PC-3 (cell line): Measurements from ENCODE around the gene PPEF2. TPM values are rescaled to one million over a fixed set of nuclear protein-coding genes. Genes with fewer than 3 reads are reported as not detected.
A peak's percentile ranks its signal among the peaks of the same experiment; 100 is the strongest.

Source experiments
- ATAC-seq: fragments of 200-7000 bp; cut with Tn5 transposase; 2 replicates; pipeline ENCODE4 v1.9.1; 2020; ENCODE audit warnings: mild to moderate bottlenecking, moderate library complexity
- BruUV-seq: library from RNA; stranded (reverse); fragments of 400-500 nt; replicated peaks from 2 replicates; lab custom pipeline; 2021; lab: Mats Ljungman, UMichigan
- CTCF ChIA-PET: fragments of 300-600 bp; sonication (Branson Sonifier 250); formaldehyde crosslinking; loops from one replicate; lab custom pipeline; 2022; ENCODE audit warnings: antibody characterized with exemption; lab: Charles Lee
- POLR2A ChIA-PET: fragments of 300-600 bp; sonication (Branson Sonifier 250); formaldehyde crosslinking; loops from one replicate; lab custom pipeline; 2022; ENCODE audit warnings: antibody characterized with exemption; ENCODE audit not compliant: unreplicated experiment; lab: Charles Lee
- DNase-seq: peaks from one replicate; pipeline ENCODE4 v3.0.0-alpha.2; 2015
- H2AFZ ChIP-seq: fragments of 300-600 bp; sonication (generic); 2 replicates; pipeline ENCODE4 v1.6.0; 2016; ENCODE audit warnings: antibody characterized with exemption, low read length
- H3F3A ChIP-seq: fragments of 300-600 bp; sonication (generic); one replicate; pipeline ENCODE4 v1.6.0; 2017; ENCODE audit warnings: antibody characterized with exemption, low read length, control low read depth, mild to moderate bottlenecking; ENCODE audit not compliant: unreplicated experiment
- H3K27ac ChIP-seq: fragments of 300-600 bp; sonication (generic); 2 replicates; pipeline ENCODE4 v1.5.1; 2016; ENCODE audit warnings: mild to moderate bottlenecking, low read length
- H3K27me3 ChIP-seq: fragments of 300-600 bp; sonication (generic); 2 replicates; pipeline ENCODE4 v1.6.1; 2016; ENCODE audit warnings: low read length, mixed read lengths
- H3K36me3 ChIP-seq: fragments of 300-600 bp; sonication (generic); 2 replicates; pipeline ENCODE4 v1.6.1; 2016; ENCODE audit warnings: low read depth, mixed run types, low read length, mixed read lengths
- H3K4me1 ChIP-seq: fragments of 300-600 bp; sonication (generic); 2 replicates; pipeline ENCODE4 v1.5.1; 2016; ENCODE audit warnings: low read length; ENCODE audit not compliant: insufficient read depth
- H3K4me2 ChIP-seq: fragments of 300-600 bp; sonication (generic); 2 replicates; pipeline ENCODE4 v1.6.0; 2016; ENCODE audit warnings: low read length
- H3K4me3 ChIP-seq: fragments of 300-600 bp; sonication (generic); 2 replicates; pipeline ENCODE4 v1.5.1; 2016; ENCODE audit warnings: mild to moderate bottlenecking, low read length, mixed read lengths
- H3K79me2 ChIP-seq: fragments of 300-600 bp; sonication (generic); 2 replicates; pipeline ENCODE4 v1.6.1; 2017; ENCODE audit warnings: low read length, mixed read lengths
- H3K9ac ChIP-seq: fragments of 300-600 bp; sonication (generic); 2 replicates; pipeline ENCODE4 v1.6.0; 2016; ENCODE audit warnings: mild to moderate bottlenecking, low read length
- H3K9me2 ChIP-seq: fragments of 300-600 bp; sonication (generic); replicated peaks from 2 replicates; pipeline ENCODE4 v1.6.1; 2016; ENCODE audit warnings: mixed run types, low read length, mixed read lengths
- H3K9me3 ChIP-seq: fragments of 300-600 bp; sonication (generic); 2 replicates; pipeline ENCODE4 v1.6.1; 2016; ENCODE audit warnings: low read length, mixed read lengths
- H4K20me1 ChIP-seq: fragments of 300-600 bp; sonication (generic); 2 replicates; pipeline ENCODE4 v1.6.1; 2016; ENCODE audit warnings: low read length, mixed read lengths
- EZH2 ChIP-seq: fragments of 300-600 bp; sonication (generic); IDR thresholded peaks from one replicate; pipeline ENCODE4 v1.6.1; 2017; ENCODE audit warnings: antibody characterized with exemption, mild to moderate bottlenecking, low read length; ENCODE audit not compliant: unreplicated experiment
- EZH2phosphoT487 ChIP-seq: fragments of 300-600 bp; sonication (generic); IDR thresholded peaks from 2 replicates; pipeline ENCODE4 v1.6.1; 2018; ENCODE audit warnings: mild to moderate bottlenecking, antibody characterized with exemption, low read length, borderline replicate concordance
- intact Hi-C: fragments of 100-400 bp; cut with micrococcal nuclease; formaldehyde crosslinking; loops from 2 replicates; pipeline ENCODE4 v1.9.0; 2023
- total RNA-seq: library from RNA; depleted of rRNA; stranded (reverse); fragments of >200 nt; gene quantifications from 2 replicates; pipeline ENCODE4 v1.2.3, GENCODE V29; 2014
- TF ChIP-seq, protein P1 (sequence below): fragments of 300-600 bp; sonication (generic); conservative IDR thresholded peaks from 2 replicates; pipeline ENCODE4 v1.5.1; 2017; ENCODE audit warnings: antibody characterized with exemption, low read depth, mild to moderate bottlenecking, low read length

PPEF2 gene
- total RNA-seq, 1 experiment from 2014 or later, result 0.04 TPM

DNA sequence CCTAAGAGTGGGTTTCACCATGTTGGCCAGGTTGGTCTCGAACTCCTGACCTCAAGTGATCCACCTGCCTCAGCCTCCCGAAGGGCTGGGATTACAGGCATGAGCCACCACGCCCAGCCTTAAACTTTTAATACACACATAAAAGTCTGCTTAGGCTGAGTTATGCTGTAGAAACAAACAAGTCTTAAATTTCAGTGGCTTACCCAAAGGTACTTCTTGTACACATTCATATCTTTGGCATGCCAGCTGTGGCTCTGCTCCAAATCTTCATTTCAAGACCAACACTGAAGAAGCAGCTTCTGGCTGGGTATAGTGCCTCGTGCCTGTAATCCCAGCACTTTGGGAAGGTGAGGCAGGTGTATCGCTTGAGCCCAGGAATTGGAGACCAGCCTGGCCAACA is 80.3 kb downstream of the PPEF2 start:
- DNase-seq, result peak; percentile 72
- H4K20me1 ChIP-seq, result no peaks in the 10 kb centered on the region
- no peak overlapping the region for H3K4me2 ChIP-seq
- no peaks in the 10 kb centered on the region for H3K36me3 ChIP-seq
- no peak overlapping the region for H2AFZ ChIP-seq
- no peaks in the 10 kb centered on the region for H3K4me1 ChIP-seq
- peak; percentile 85 for ATAC-seq
- intact Hi-C loops, result loop anchor here (2.0 kb wide), 1 partner anchor 25 kb away; no protein-coding TSS in a partner anchor
- no peak overlapping the region for H3K4me3 ChIP-seq
- no peaks in the 10 kb centered on the region for H3K79me2 ChIP-seq
- H3F3A ChIP-seq, result no peaks in the 10 kb centered on the region
- H3K9me2 ChIP-seq, result no peaks in the 10 kb centered on the region
- CTCF ChIA-PET, result no interaction called here
- H3K9ac ChIP-seq, result no peak overlapping the region
- BruUV-seq, result no TSS peak
- POLR2A ChIA-PET, result no interaction called here
- no peak overlapping the region for H3K27ac ChIP-seq
- H3K9me3 ChIP-seq, result no peaks in the 10 kb centered on the region
- no peak for TF ChIP-seq EZH2
- no peak for TF ChIP-seq EZH2phosphoT487
- TF ChIP-seq, protein P1, sequence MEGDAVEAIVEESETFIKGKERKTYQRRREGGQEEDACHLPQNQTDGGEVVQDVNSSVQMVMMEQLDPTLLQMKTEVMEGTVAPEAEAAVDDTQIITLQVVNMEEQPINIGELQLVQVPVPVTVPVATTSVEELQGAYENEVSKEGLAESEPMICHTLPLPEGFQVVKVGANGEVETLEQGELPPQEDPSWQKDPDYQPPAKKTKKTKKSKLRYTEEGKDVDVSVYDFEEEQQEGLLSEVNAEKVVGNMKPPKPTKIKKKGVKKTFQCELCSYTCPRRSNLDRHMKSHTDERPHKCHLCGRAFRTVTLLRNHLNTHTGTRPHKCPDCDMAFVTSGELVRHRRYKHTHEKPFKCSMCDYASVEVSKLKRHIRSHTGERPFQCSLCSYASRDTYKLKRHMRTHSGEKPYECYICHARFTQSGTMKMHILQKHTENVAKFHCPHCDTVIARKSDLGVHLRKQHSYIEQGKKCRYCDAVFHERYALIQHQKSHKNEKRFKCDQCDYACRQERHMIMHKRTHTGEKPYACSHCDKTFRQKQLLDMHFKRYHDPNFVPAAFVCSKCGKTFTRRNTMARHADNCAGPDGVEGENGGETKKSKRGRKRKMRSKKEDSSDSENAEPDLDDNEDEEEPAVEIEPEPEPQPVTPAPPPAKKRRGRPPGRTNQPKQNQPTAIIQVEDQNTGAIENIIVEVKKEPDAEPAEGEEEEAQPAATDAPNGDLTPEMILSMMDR, result no peak
- no peaks in the 10 kb centered on the region for H3K27me3 ChIP-seq

DNA sequence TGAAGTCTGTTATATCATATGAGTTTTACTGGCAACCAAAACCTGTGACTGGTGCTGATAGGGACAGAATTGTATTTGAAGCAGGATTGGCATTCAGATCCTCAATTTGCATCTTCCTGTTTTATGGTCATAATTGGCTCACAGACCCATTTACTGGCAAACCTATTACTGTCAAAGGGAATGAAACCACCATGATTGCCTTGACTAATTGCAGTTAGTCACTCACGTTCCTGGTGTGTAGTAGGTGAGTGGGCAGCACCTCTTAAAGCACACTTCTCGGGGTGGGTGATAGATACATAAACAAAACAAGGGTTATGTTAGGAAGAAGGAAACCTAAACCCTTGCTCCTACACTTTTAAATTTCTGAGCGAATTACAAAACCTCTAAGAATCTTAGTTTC is 81.0 kb downstream of the PPEF2 start:
- ChIA-PET POLR2A (no interaction called here), CTCF (no interaction called here)
- intact Hi-C loops, result no loop called here
- Histone ChIP-seq H2AFZ (no peak overlapping the region), H3K9ac (no peak overlapping the region), H3F3A (no peaks in the 10 kb centered on the region), H3K27ac (no peak overlapping the region), H3K79me2 (no peaks in the 10 kb centered on the region), H3K4me3 (no peak overlapping the region), H3K36me3 (no peaks in the 10 kb centered on the region), H3K9me2 (no peaks in the 10 kb centered on the region), H4K20me1 (no peaks in the 10 kb centered on the region), H3K9me3 (no peaks in the 10 kb centered on the region), H3K4me1 (no peaks in the 10 kb centered on the region), H3K4me2 (no peak overlapping the region), H3K27me3 (no peaks in the 10 kb centered on the region)
- ATAC-seq (no peak), DNase-seq (no peak)
- TF ChIP-seq, protein P1, result no peak
- BruUV-seq, result no TSS peak

GRCh38 chr4:75820676-75821075 is 81.6 kb downstream of the PPEF2 start:
- no TSS peak for BruUV-seq
- DNase-seq (no peak), ATAC-seq (no peak)
- Histone ChIP-seq H3K27ac (no peak overlapping the region), H3K36me3 (no peaks in the 10 kb centered on the region), H3K9ac (no peak overlapping the region), H3K4me1 (no peaks in the 10 kb centered on the region), H3K9me2 (no peaks in the 10 kb centered on the region), H2AFZ (no peak overlapping the region), H3K27me3 (no peaks in the 10 kb centered on the region), H3F3A (no peaks in the 10 kb centered on the region), H3K4me2 (no peak overlapping the region), H3K4me3 (no peak overlapping the region), H3K79me2 (no peaks in the 10 kb centered on the region), H4K20me1 (no peaks in the 10 kb centered on the region), H3K9me3 (no peaks in the 10 kb centered on the region)
- TF ChIP-seq, protein P1, result no peak
- no peak for TF ChIP-seq EZH2phosphoT487
- no peak for TF ChIP-seq EZH2
- ChIA-PET CTCF (no interaction called here), POLR2A (no interaction called here)
- intact Hi-C loops, result no loop called here
